Activated CD8-positive, alpha-beta memory T cell treated with anti-CD3 and anti-CD28 coated beads for 1 hour (primary cell): ENCODE results near the gene SLC12A3.

Experiments
- DNase-seq, 2 donors: peaks; one replicate each; pipeline ENCODE4 v3.0.0-alpha.2; 2020; ENCODE audit warnings: low read depth in 1 of 2; ENCODE audit errors: extremely low read depth in 1 of 2

Gene SLC12A3

DNA sequence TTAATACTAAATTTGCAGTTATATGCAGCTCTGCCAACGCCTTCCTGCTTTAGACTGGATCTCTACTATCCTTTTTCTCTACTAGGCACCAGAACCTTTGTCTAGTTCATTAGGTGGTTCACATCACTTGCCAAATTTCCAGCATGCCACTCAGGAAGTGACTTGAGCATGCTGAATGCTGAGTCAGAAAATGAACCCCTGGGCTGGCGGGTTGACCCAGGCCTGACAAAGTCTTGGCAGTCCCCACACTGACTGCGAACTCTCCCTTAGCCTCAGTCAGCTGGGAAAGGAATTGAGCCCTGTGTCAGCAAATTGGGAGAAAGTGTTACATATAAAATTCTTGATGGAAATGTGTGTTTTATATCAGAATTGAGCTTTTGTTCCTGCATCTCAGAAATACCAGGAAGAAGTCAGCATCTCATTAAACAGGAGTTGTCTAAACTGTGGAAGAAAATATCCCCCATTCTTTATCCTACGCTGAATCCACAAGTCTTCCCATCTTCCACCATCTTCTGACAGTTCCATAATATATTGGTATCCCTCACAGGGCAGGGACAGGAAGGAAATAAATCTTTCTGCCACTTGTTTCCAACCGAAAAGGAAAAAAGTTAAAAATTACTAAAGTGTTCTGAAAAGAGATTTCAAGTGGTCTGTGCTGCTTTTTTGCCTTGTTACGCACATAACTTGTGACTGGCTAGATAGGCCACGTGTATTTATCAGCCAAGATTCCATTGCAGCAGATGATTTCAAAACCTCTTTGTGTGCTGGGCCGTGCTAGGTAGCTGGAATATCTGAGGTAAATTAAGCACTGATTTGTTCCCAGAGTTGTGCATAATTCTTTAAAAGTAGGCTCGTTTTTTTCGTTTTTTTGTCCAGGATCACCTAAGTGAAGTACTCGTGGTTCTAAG is 16.7 kb upstream of the SLC12A3 start:
- DNase-seq, result no peak

DNA sequence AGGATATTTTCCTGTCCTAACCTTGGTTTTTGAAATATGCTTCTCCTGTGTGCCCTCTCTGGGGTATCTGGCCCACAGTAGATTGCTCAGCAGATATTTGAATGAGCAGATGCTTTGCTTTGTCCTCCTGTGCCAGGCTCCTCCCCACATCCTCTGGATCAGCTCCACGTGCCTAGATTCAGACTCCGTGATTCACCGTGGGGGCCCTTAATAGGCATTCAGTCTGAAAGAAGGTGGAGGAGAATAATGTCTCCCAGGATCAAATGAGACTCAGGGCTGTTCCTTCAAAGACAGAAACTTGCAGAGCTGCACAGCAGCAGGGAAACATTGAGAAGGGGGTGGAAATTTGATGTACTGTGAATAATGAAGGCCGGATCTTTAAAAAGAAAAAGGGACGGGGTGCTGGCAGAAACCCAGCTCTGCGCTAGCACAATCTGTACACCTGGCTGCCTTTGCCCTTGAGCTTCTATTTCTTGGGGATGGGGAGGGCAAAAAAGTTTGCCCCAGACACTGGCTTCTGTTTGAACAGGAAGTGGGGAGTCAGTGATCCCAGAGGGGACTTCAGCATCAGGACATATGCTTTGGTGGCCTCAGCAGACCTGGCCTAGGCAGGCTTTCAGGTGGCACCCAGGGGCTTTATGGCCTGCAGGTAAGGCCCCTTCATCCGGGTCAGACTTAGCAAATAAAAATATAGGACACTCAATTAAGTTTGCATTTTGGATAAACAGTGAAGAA is 15.9 kb upstream of the SLC12A3 start:
- no peak for DNase-seq

DNA sequence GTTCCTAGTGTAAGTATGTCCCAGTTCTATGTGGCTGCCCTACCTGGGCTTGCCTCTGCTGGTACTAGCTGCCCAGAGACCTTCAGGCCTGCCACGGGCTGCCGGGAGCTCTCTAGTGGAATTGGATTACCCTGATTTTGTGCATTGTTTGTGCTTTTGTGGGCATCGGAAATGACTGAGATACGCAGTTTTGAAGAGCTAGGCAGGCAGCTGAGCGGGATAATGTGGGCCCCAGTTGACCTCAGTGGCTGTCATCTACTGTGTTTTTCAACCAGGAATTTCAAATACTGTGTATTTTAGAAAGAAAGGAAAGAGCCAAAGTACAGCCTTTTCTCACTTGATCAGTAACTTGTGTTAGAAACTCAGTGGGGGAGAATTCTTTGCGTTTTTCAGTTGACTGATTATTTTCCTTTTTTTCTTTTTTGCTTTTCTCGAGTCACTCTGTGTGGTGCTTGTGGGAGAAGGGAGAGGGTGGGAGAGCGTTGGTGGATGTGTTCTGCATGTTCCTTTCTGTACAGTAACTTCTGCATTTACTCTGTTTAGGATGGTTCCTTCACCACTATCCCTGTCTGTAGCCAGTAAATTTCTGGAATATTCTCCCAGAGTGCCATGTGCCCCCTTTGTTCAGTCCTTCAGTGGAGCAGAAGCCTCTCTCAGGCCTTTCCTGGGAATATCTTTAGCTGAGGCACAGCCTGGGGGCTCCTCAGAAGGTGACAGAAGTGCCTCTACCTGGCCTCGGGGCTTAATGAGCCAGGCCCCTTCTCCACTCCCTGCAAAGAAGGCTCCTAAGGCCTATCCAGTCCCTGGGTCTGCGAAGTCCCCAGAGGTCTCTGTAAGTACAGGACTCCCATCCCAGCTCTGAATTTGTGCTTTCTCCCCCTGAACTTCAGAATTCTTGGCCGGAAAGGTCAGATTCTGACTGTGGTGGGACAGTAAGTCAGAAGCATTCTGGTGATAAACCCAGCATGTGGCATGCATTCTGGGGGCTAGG is 15.0 kb upstream of the SLC12A3 start:
- DNase-seq, result no peak

DNA sequence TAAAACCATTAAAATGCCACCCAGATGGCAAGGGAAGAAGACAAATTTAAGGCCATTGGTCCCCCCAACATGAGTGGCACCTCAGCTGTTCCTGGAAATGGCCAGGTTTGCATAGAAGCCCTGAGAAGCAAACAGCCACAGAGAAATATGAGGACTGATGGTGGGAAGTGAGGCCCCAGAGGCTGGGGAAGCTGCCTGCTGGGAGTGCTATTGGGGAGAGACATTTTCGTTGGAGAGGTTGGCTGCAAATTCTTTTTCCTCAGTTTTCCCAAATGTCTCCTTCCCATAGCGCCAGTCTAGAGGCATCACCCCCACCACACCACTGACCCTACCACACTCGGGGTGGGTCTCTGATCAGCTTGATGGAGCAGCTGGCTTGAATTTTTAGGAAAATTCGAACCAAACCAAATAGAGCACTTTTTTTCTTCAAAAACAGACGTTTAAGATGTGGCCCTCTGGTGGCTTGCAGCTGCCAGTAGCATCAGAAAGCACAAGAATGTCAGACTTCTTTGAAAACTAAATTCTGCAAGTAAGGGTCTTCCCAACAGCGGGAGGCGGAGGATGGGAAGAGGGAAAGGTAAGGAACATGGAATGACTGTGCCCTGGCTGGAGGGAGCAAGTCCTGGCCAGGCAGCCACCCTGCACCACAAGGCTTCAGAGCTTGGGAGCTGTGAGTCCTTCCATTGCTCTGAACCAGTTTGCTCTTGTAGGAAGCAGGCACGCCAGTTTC is 13.2 kb upstream of the SLC12A3 start:
- no peak for DNase-seq

DNA sequence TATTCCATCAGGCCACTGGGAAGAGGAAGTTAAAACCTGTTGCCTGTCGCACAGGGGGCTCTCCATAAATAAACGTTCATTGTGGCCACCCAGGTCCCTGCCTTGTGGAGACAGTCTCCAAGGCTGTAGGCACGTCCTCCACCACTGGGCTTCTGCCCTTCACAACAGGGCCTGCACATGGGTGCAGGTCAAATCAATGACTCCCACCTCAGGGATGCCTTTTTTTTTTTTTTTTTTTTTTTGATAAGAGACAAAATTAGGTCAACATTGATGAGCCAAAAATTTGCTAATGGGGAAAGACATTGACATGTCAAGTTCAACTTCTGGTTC is 12.6 kb upstream of the SLC12A3 start:
- DNase-seq, result no peak

- no peak for DNase-seq
Measured at GRCh38 chr16:56852968-56853367, 12.0 kb upstream of the SLC12A3 start.

DNA sequence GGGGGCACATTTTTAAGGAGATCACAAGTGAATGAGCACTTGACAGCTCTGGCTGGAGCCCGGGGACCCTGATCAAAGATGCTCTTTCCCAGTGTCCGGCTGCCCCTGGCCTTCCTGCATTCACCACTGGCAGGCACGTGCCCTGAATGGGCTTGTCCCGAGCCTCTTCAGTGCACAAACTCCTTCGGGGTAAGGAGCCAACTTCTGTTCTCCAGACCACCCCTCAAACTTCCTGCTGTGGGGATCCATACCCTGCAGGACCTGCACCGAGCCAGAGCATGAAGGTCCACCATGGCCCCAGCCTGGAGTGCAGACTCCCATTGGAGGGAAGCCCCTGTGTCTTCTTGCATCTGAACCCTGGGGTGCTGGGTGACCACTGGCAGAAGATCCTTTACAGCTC is 9.8 kb upstream of the SLC12A3 start:
- DNase-seq, result no peak

GRCh38 chr16:56855946-56856345 is 9.1 kb upstream of the SLC12A3 start:
- DNase-seq, result no peak

DNA sequence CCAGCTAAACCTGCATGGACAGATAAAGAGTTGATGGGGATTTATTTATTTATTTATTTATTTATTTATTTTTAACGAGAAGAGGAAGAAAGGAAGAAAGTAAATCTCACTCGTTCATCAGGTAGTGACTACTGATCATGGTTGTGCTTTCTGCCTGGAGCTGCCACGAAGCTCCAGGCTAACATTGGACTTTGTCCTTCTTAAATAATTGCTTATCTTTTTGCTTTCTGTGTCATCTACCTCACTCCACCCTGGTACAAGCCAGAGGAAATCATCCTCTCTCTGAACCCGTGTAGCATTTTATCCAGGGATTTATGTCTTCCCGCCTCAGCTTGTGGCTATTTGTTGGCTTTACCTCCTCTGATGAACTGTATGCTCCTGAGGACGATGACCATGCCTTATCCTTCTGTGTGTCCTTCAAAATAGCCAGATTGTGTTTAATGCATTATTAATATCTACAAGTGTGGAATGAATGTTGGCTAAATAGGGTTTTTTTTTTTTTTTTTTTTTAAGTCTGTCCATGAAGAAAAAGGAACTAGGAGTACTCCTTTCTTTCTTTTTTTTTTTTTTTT is 8.0 kb upstream of the SLC12A3 start:
- no peak for DNase-seq

GRCh38 chr16:56858374-56858773 is 6.6 kb upstream of the SLC12A3 start:
- DNase-seq, result no peak

- no peak for DNase-seq
Measured at GRCh38 chr16:56859636-56860035, 5.4 kb upstream of the SLC12A3 start.

DNA sequence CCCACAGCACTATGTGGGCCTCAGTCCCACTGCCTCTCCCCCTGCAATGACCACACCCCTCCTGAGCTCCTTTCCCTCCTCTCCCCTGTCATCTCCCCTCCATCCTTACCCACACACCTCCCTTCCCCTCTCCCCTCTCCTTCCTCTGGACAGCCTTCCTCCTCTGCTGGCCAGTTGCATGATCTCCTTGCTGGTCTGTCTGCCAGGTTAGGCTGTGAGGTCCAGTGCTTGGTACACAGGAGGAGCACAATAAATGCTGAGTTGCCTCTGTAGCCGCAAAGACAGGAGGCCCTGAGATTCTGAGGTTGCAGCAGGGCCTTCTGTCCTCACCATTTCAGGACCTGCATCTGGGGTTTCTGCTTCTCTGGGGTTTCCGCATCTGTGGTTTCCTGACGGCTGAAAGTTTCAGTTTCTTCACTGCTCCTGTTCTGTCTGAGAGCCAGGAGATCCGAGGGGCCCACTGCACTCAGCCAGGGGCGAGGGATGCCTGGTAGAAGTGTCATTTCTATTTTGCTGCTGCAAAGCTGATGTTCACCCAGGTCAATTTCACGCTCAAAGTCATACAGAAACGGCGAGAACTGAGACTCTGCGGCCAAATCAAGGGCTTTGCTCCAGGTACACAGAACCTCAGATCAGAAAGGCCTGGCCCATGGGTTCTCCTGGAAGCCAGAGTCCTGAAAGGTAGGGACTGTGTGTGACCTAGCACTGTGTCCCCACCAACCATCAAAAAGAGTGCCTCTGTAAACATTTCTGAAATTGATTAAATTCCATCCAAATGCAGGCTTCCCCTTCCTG is 4.6 kb upstream of the SLC12A3 start:
- DNase-seq, result no peak

DNA sequence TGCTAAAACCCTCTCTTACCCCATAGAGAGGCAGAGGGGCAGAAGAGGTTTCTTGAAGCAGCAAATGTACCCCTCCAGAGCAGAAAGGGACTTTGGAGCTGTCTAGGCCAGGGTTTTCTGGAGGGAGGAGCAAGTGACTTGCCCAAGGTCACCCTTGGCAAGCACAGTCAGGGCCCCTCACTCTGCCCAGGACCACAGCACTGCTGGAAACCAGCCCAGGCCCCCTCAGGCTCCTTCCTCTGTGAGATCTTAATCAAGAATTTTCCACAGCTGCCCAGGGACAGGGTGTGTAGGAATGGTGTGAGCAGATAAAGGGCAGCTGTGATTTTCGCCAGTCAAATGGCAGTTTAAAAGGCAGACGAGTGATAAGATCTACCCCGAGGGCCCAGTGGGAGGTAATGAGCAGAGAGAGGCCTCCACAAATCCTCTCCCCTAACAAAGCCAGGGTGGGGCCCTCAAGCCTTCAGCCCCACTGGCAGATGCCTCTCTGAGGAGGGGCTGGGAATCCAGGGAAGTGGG is 3.9 kb upstream of the SLC12A3 start:
- no peak for DNase-seq

- DNase-seq, result no peak
Measured at GRCh38 chr16:56861756-56862155, 3.3 kb upstream of the SLC12A3 start.

- DNase-seq, result no peak
Measured at GRCh38 chr16:56862776-56863175, 2.2 kb upstream of the SLC12A3 start.

GRCh38 chr16:56865394-56866062 is 521 bp downstream of the SLC12A3 start:
- no peak for DNase-seq

- no peak for DNase-seq
Measured at GRCh38 chr16:56866955-56867830, 2.2 kb downstream of the SLC12A3 start.

DNA sequence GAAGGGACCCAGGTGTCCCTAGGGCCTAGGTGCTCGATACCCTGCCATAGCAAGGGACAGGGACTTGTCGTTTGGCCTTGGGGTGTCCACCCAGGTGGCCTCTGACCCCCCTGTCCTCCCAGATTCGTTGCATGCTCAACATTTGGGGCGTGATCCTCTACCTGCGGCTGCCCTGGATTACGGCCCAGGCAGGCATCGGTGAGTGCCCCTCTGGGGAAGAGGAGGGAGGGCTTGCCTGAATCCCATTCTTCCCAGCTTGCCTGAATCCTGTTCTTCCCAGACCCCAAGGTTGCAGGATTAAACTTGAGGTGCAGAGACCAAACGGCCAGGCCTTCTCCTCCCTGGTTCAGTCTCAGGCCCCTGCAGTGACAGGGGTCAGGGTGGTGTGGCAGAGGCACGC is 3.2 kb downstream of the SLC12A3 start:
- no peak for DNase-seq
